Neutrophil (primary cell): ENCODE data around the gene APOA5.

Source experiments
- H3K27ac ChIP-seq: fragments of 200-600 bp; sonication (generic); 2 replicates; pipeline ENCODE4 v1.5.1; 2016; ENCODE audit warnings: mild to moderate bottlenecking, moderate library complexity
- H3K27me3 ChIP-seq: fragments of 200-600 bp; sonication (generic); 2 replicates; pipeline ENCODE4 v1.6.0; 2016; ENCODE audit warnings: mild to moderate bottlenecking
- H3K36me3 ChIP-seq: fragments of 200-600 bp; sonication (generic); 2 replicates; pipeline ENCODE4 v1.5.1; 2017
- H3K4me1 ChIP-seq, 2 experiments: fragments of 200-600 bp in 1 of 2; sonication (generic) in 1 of 2; 1 replicate in 1 of 2; 2 replicates in 1 of 2; pipeline versions ENCODE4 v1.5.1 to v1.6.1; 2013 to 2016; ENCODE audit warnings: low read depth in 1 of 2, low read length in 1 of 2, mild to moderate bottlenecking in 1 of 2, moderate library complexity in 1 of 2; ENCODE audit not compliant: control insufficient read depth in 1 of 2, insufficient read depth in 1 of 2
- H3K4me3 ChIP-seq, 2 experiments: fragments of 200-600 bp in 1 of 2; sonication (generic) in 1 of 2; 1 replicate in 1 of 2; 2 replicates in 1 of 2; pipeline ENCODE4 v1.5.1; 2013 to 2016; ENCODE audit warnings: low read depth in 1 of 2, low read length in 1 of 2, mild to moderate bottlenecking in 1 of 2, moderate library complexity in 1 of 2
- H3K9me3 ChIP-seq: fragments of 200-600 bp; sonication (generic); 2 replicates; pipeline ENCODE4 v1.5.1; 2016
- TF ChIP-seq, protein P1 (sequence below): fragments of 200-600 bp; sonication (generic); IDR thresholded peaks from 2 replicates; pipeline ENCODE4 v1.5.1; 2016; ENCODE audit warnings: antibody characterized with exemption

Gene APOA5

DNA sequence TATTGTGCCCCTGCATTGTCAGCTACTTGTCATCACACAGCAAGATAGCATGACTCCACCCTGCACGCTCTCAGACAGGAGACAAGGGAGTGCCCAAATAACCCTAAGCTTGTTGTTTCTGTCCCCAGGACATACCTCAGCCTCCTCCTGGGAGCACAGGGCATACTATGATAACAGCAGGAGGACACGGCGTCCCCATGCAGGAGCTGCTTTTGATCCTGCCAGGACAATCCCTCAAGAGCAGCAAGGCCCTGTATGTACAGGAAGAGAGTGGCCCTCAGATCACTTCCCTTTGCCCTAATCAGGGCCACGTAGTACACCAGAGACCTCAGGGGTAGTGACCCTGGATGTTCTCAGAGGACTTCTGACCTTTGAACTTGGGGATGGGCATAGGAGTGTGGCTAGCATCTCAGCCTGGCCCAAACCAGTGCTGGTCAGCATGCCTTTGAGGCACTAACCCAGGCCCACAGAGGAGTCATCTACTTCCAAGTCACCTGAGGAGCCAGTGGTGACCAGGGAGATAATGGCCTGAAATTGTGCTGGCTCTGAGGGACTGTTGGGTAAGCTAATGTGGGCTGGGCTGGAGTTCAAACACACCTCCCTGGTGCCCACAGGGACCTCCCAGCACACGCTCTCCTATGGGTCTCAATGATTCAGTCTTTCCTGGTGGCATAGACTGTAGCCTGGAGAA is 22.2 kb upstream of the APOA5 start:
- H3K4me1 ChIP-seq = no peaks in the 10 kb centered on the region
- no peak overlapping the region for H3K4me3 ChIP-seq
- no peaks in the 10 kb centered on the region for H3K27me3 ChIP-seq
- TF ChIP-seq, protein P1, sequence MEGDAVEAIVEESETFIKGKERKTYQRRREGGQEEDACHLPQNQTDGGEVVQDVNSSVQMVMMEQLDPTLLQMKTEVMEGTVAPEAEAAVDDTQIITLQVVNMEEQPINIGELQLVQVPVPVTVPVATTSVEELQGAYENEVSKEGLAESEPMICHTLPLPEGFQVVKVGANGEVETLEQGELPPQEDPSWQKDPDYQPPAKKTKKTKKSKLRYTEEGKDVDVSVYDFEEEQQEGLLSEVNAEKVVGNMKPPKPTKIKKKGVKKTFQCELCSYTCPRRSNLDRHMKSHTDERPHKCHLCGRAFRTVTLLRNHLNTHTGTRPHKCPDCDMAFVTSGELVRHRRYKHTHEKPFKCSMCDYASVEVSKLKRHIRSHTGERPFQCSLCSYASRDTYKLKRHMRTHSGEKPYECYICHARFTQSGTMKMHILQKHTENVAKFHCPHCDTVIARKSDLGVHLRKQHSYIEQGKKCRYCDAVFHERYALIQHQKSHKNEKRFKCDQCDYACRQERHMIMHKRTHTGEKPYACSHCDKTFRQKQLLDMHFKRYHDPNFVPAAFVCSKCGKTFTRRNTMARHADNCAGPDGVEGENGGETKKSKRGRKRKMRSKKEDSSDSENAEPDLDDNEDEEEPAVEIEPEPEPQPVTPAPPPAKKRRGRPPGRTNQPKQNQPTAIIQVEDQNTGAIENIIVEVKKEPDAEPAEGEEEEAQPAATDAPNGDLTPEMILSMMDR = no peak
- H3K9me3 ChIP-seq = no peaks in the 10 kb centered on the region
- no peak overlapping the region for H3K27ac ChIP-seq
- no peaks in the 10 kb centered on the region for H3K36me3 ChIP-seq

DNA sequence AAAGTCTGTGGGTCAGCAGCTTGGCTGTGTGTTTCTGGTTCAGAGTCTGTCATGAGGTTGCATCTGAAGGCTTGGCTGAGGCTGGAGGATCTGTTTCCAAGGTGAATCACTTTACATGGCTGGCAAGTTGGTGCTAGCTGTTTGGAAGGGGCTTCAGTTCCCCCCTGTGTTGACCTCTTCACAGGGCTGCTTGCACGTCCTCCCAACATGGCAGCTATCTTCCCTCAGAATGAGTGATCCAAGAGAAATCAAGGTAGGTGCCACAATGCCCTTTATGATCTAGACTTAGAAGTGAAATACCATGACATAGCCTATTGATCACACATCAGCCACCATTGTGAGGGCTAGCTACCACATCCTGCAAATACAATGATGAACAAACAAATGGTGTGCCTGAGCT is 21.5 kb upstream of the APOA5 start:
- no peaks in the 10 kb centered on the region for H3K9me3 ChIP-seq
- H3K27ac ChIP-seq = no peak overlapping the region
- H3K4me3 ChIP-seq = no peak overlapping the region
- no peaks in the 10 kb centered on the region for H3K27me3 ChIP-seq
- TF ChIP-seq, protein P1 = no peak
- H3K4me1 ChIP-seq = no peaks in the 10 kb centered on the region
- H3K36me3 ChIP-seq = no peaks in the 10 kb centered on the region

DNA sequence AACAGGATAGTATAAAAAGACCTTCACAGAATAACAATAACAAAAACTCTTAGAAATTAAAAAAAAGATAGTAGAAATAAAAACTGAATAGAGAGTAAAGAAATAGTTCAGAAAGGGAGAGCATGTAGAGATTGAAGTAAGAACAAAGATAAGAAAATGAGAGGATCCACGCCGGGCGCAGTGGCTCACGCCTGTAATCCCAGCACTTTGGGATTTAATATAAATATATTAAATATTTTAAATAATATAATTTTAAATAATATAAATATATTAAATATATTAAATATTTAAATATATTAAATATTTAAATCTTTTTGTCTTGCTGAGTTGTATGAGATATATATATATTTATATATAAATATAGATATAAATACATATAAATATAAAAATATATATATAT is 20.4 kb upstream of the APOA5 start:
- TF ChIP-seq, protein P1 = no peak
- Histone ChIP-seq H3K27ac (no peak overlapping the region), H3K4me3 (no peak overlapping the region), H3K4me1 (no peaks in the 10 kb centered on the region), H3K27me3 (no peaks in the 10 kb centered on the region), H3K36me3 (no peaks in the 10 kb centered on the region), H3K9me3 (no peaks in the 10 kb centered on the region)

DNA sequence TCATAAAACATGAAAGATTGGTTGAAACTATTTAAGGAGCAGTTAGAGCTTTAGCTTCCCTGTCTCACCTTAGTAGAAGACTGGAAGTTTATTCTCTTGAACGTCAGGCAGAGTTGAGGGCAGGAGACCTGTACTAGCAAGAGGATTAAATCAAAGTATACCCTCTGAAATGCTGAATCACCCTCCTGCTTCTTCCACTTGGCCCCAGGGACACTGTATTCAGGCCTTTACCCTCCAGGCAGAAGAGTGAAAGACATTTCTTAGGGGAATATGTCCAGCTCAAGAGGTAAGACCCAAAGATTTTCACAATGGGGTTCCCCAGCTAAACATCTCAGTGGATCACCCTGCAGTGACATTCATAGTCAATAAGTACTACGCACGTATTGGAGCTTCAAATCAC is 19.5 kb upstream of the APOA5 start:
- no peak overlapping the region for H3K4me3 ChIP-seq
- no peaks in the 10 kb centered on the region for H3K4me1 ChIP-seq
- H3K9me3 ChIP-seq = no peaks in the 10 kb centered on the region
- H3K27ac ChIP-seq = no peak overlapping the region
- no peaks in the 10 kb centered on the region for H3K27me3 ChIP-seq
- H3K36me3 ChIP-seq = no peaks in the 10 kb centered on the region
- TF ChIP-seq, protein P1 = no peak

DNA sequence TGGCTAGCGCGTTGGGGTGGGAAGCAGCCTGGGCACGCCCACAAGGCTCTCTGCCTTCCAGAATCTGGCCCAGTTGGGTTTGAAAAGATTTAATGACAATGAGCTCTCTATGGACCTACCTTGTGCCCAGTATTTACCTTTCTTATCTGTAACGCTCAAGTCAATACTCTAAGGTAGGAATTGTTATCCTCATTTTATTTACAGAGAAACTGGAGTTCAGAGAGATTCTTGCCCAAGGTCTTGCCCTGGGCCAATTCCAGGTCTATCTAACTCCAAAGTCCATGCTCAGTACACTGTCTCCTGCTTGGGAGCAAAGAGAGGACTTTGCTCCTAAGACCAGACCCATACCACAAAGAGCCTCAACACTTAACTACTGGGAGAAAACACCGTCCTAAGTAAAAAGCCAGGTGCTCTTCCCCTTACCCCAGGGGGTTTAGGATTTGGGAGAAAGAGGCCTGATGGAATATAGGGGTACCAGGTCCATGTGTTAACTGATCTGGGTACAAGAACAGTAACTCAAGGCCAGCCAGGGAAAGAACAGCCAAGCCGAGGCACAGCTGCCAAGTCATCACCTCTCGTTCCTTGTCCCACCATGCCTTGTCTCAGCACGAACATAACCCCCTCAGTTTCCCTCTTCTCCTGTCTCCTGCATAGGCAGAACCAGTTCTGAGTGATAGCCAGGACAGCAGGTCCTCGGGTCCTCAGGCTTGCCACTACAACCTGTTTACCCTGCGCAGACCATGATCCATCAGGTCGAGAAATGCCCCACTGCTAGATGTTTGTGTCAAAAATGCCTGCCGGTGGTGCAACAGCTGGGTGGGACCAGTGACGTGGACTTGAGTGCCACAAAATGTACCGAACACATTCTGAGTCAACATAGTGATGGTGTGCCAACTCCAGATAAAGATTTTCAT is 16.8 kb upstream of the APOA5 start:
- Histone ChIP-seq H3K27ac (no peak overlapping the region), H3K4me3 (no peak overlapping the region), H3K4me1 (no peaks in the 10 kb centered on the region), H3K36me3 (no peaks in the 10 kb centered on the region), H3K9me3 (no peaks in the 10 kb centered on the region), H3K27me3 (no peaks in the 10 kb centered on the region)
- TF ChIP-seq, protein P1 = no peak
